GM13976 (cell line): Measurements from ENCODE around the gene ZBTB8A.
"Not testable (repeated sequence)": the region's sequence is repeated elsewhere in the genome, so short reads cannot be mapped to it uniquely, and the experiment has no call there.

Experiments used
- DNase-seq: peaks from one replicate; pipeline ENCODE4 v3.0.0; 2012; ENCODE audit warnings: low spot score
- CTCF ChIP-seq: IDR thresholded peaks from 2 replicates; pipeline ENCODE4 v1.5.1; 2012; ENCODE audit warnings: borderline replicate concordance, mild to moderate bottlenecking; ENCODE audit not compliant: insufficient read depth; ENCODE audit errors: extremely low read depth, missing control alignments, control extremely low read depth
- in situ Hi-C: fragments of 300-500 bp; cut with MboI; formaldehyde crosslinking; loops from one replicate; pipeline ENCODE4 v1.12.0; 2022; ENCODE audit warnings: low sequenced_read_pairs, mixed read lengths, inconsistent platforms; ENCODE audit not compliant: unreplicated experiment

ZBTB8A gene

GRCh38 chr1:32549616-32550015 lies 10.4 kb downstream of the ZBTB8A start:
- in situ Hi-C loops = no loop called here
- TF ChIP-seq CTCF = no peak
- DNase-seq = no peak

GRCh38 chr1:32554288-32554687 lies 15.1 kb downstream of the ZBTB8A start:
- in situ Hi-C loops = no loop called here
- TF ChIP-seq CTCF = no peak
- DNase-seq = no peak

GRCh38 chr1:32557035-32557434 lies 17.8 kb downstream of the ZBTB8A start:
- in situ Hi-C loops, DNase-seq: not testable (repeated sequence)

- TF ChIP-seq CTCF = no peak
- in situ Hi-C loops = no loop called here
- DNase-seq = no peak
Measured at GRCh38 chr1:32557812-32558211, 18.6 kb downstream of the ZBTB8A start.

- in situ Hi-C loops = no loop called here
- no peak for TF ChIP-seq CTCF
- DNase-seq = no peak
Measured at GRCh38 chr1:32568929-32569328, 29.7 kb downstream of the ZBTB8A start.

- in situ Hi-C loops = no loop called here
- TF ChIP-seq CTCF = no peak
Measured at GRCh38 chr1:32580348-32581017, 41.3 kb downstream of the ZBTB8A start.

GRCh38 chr1:32592943-32593342 lies 53.7 kb downstream of the ZBTB8A start:
- TF ChIP-seq CTCF = no peak
- DNase-seq = no peak
- in situ Hi-C loops = no loop called here

More at GRCh38 chr1:32580348-32581017, 41.3 kb downstream of the ZBTB8A start:
- DNase-seq = no peak
